SW480 (cell line): Measurements from ENCODE around the gene TSPAN8.
"Not testable (repeated sequence)": the region's sequence is repeated elsewhere in the genome, so short reads cannot be mapped to it uniquely, and the experiment has no call there.

Source experiments
- DNase-seq: peaks from one replicate; pipeline ENCODE4 v3.0.0-alpha.2; 2016; ENCODE audit warnings: low spot score

Gene TSPAN8

DNA sequence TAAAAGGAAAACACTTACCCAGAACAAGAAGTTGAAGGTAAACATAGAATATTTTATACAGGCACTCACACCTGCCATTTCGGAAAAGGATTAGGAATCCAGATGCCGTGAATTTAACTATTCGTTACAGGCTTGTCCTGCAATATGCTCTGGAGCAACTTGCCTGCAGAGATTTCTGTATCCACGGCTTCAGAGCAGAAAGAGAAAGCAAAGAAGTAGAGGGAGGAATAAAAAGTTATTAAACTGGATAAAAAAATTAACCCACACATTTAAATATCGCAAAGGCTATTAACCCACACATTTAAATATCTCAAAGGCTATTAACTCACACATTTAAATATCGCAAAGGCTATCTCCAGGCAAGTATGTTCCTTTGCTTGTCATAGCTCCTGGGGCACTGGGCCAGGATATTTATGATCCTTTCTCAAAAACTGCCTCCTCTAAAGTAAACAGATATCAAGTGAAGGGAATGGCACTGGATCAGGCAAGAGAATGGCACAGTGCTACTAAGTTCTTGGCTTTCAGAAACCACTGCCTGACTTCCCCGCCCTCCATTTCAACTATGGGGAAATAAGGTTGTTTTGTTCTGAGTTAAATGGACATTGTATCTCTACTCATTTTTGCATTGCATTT lies at the start of gene TSPAN8:
Gene TSPAN8, minus strand, starts transcription at position 399 of the 633 bp plus-strand sequence. Its CDS starts 321 bp downstream, at position 78.
- DNase-seq, result peak; percentile 52

- DNase-seq, result no peak
These were observed 43.4 kb upstream of the TSPAN8 start for GRCh38 chr12:71201136-71201679.

DNA sequence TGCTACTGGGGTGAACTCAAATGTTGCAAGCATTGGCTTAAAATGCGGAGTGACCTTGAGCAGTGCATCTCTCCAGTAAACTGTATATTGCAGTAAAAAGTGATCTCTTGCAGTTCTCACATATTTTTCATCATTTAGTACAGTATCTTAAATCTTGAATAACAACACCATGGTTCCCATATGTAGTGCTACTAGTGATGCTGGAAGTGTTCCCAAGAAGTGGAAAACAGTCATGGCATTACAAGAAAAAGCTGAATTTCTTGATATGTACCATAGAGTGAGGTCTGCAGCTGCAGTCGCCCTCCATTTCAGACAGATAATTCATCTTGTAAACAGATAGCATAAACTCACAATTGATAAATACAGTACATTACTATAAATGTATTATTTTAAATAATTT lies 42.9 kb upstream of the TSPAN8 start:
- DNase-seq, result no peak

- DNase-seq, result no peak
These were observed 39.7 kb upstream of the TSPAN8 start for GRCh38 chr12:71197460-71197859.

- no peak for DNase-seq
These were observed 37.6 kb upstream of the TSPAN8 start for GRCh38 chr12:71195338-71195896.

DNA sequence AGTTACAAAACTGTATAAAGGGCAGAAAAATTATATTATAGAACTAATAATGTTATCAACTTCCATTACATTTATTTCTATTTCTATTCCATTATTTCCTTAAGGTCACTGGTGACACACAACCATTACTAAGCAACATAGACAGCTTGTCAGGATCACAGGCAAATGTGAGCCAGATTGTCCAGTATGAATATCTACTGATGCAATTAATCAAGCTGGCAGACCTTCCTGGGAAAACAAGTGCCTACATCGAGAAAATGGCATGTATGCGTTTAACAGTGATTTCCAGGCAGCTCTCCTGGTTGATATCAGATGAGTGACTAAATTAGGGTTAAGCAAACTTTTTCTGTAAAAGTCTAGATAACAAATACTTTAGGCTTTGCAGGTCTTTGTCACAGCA lies 36.9 kb upstream of the TSPAN8 start:
- DNase-seq, result no peak

DNA sequence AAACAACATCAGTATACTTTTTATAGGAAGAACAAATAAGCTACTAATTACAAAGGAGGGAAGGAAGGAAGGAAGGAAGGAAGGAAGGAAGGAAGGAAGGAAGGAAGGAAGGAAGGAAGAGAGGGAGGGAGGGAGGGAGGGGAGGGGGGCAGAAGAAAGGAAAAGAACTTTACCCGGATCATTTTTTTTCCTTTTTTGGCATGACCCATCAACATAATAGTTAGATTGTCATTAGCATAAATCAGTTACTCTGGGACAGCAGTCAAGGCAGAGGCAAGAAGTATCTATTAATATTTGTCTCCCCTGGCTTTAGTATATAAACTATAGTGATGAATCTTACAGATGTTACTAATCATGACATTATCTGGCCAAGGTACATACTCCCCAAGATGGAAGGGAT lies 35.2 kb upstream of the TSPAN8 start:
- no peak for DNase-seq

DNA sequence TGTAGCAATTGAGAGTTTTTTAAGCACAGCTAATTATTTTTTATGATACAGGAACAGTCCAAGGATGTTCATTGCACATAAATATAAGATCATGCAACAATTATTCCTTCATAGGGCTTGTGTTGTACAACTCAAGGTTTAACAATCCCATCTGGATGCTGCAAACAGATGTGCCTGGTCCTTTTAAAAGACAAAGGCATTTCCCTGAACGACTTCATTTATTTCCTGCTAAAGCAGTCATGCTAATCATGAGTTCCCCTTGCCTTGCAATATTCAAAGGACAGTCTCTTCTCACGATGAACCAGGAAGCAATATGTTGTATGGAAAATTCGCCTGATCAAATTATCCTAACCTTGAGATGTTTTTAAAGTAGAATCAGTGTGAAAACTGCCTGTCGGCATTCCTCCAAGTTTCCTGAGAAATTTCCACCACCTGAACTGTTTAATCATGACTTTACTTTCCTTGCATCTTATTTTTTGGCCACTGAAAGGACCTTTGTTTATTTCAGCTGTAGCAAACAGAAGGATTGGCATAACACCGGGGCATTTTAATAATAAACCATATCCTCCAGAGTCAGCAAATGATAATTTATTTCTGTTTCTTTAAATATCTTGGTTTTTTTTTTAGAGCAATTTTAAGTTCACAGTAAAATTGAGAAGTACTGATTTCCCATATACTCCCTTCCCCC lies 33.9 kb upstream of the TSPAN8 start:
- no peak for DNase-seq

DNA sequence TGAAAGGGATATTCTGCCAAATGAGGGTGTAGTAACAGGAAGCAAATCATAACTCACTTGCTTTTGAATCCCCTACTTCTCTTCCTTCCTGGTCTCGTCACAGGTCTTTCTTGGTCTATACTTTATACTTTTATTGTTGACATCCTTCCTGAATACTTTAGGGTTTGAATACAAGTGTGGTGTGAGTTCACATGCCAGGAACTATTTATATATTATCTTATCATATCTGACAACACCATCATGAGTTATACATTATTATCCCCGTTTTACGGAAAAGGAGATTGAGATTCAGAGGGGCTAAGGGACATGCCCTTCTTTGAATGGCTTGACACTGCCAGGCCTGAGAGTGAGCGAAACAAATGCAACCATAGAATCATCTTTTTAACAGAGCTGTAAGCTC lies 33.0 kb upstream of the TSPAN8 start:
- no peak for DNase-seq

DNA sequence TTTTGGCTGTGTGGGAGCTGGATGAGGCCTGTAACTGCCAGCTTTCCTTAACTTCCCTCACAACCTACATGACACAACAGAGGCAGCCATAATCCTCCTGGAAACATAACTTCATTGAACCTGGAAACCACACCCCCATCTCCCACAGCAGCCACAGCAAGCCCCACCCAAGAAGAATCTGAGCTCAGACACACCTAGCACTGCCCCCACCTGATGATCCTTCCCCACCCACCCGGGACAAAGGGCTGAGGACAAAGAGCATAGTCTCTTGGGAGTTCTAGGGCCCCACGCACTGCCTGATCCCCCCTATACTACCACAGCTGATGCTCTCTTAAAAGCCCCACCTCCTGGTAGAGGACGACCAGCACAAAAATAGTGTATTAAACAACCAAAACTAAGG lies 29.6 kb upstream of the TSPAN8 start:
- no peak for DNase-seq

GRCh38 chr12:71186571-71187288 lies 28.9 kb upstream of the TSPAN8 start:
- DNase-seq, result no peak

- no peak for DNase-seq
These were observed 26.0 kb upstream of the TSPAN8 start for GRCh38 chr12:71183846-71184245.

- no peak for DNase-seq
These were observed 25.2 kb upstream of the TSPAN8 start for GRCh38 chr12:71183018-71183417.

GRCh38 chr12:71178162-71178561 lies 20.4 kb upstream of the TSPAN8 start:
- no peak for DNase-seq

GRCh38 chr12:71174825-71175224 lies 17.0 kb upstream of the TSPAN8 start:
- DNase-seq, result no peak

- DNase-seq, result no peak
These were observed 16.3 kb upstream of the TSPAN8 start for GRCh38 chr12:71174146-71174545.

DNA sequence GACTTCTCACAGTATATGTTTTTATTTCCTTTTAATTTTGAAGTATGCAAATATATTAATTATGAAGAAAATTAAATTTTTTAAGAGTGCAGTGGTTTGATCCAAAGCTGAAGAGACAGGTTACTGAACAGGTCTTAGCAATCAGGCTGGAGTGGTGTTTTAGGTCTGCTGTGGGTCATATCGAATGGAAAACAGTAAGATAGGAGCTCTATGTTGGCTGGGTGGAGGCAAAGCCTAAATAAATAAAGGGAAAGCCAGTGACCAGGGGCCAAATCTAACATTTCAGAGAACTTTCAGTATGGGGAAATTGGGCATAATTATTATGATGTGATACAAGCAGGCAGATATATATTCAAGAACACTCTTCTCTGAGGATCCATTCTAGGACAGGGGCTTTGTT lies 12.7 kb upstream of the TSPAN8 start:
- DNase-seq, result no peak

GRCh38 chr12:71169286-71169685 lies 11.5 kb upstream of the TSPAN8 start:
- no peak for DNase-seq

DNA sequence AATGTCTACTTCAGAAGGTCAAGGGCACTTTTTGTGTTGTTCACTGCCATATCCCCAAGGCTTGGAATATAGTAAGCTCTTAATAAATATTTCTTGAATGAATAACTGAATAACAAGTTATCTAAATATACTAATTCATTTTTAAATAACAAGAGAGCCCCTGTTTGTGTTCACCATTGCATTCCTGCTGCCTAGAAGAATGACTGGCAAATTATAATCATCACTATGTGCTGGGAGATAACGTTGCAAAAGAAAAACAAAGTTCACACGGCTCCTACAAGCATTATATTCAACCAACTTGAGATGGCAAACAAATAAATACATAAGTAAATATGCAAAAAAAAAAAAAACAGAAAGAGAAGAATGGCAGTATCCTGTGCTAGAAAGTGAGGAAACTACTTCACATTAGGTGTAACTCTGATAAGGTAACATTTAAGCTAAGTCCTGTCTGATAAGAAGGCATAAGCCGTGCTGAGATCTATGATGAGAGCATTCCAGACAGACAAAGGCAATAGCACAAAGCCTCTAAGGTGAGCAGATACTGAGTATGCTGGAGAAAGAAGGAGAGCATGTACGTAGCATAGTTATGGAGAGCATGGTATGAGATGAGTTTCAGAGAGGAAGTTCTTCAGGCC lies 9.2 kb upstream of the TSPAN8 start:
- no peak for DNase-seq

DNA sequence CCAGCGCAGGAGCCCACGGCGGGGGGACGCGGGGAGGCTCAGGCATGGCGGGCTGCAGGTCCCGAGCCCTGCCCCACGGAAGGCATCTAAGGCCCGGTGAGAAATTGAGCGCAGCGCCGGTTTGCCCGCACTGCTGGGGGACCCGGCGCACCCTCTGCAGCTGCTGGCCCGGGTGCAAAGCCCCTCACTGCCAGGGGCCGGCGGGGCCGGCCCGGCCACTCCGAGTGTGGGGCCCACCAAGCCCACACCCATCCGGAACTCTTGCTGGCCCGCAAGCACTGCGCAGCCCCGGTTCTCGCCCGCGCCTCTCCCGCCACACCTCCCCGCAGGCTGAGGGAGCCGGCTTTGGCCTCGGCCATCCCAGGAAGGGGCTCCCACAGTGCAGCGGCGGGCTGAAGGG lies 8.5 kb upstream of the TSPAN8 start:
- DNase-seq, result no peak

DNA sequence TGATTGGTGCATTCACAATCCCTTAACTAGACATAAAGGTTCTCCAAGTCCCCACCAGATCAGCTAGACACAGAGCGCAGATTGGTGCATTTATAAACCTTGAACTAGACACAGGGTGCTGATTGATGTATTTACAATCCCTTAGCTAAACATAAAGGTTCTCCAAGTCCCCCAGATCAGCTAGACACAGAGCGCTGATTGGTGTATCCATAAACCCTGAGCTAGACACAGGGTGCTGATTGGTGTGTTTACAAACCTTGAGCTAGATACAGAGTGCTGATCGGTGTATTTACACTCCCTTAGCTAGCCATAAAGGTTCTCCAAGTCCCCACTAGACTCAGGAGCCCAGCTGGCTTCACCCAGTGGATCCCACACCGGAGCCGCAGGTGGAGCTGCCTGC lies 8.0 kb upstream of the TSPAN8 start:
- not testable (repeated sequence) for DNase-seq

- peak; percentile 48 for DNase-seq
These were observed 6.9 kb upstream of the TSPAN8 start for GRCh38 chr12:71164568-71165197.
